ENCODE results near the gene YJU2. TPM values are rescaled to one million over a fixed set of nuclear protein-coding genes. Genes with fewer than 3 reads are reported as not detected.
"Not testable (repeated sequence)": the region's sequence is repeated elsewhere in the genome, so short reads cannot be mapped to it uniquely, and the experiment has no call there.

The YJU2 gene
- total and polyA plus RNA-seq, 2 experiments from 2014 or later, result 10.6 to 17.3 TPM

DNA sequence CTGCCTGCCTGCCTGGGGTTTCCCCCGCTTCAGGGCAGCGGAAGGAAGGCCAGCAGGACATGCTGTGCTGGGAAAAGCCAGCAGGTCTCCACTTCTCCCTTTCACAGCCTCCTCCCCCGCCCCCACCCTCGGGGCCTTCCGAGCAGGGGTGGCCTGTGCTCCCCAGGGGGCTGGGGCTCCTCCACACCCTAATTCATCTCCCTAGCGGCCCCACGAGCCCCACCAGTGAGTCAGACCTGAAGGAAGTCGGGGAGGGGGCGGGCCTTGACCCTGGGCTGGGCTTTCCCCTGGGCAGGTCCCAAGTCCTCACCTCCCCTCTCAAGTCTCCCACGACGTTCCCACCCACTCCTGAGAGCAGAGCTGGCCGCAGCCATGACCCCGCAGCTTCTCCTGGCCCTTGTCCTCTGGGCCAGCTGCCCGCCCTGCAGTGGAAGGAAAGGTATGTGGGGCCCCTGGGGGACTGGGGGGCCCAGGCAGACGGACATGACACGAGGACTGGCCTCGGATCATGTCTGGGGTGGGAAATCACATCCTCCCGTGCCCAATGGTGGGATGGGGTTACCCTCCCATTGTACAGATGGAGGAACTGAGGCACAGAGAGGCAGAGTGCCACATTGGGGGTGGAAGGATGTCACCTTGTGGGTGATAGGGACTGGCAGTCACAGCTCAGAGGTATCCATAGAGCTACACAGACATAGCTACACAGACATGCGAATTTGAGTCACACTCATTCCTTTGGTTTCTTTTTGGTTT is 17.5 kb upstream of the YJU2 start, which contains the start of gene EBI3:
TSS of gene EBI3 (plus strand) at position 345 of the 753 bp plus-strand sequence. CDS start at position 373, 28 bp downstream.
- Histone ChIP-seq H3K9ac (no peak within 1 kb of the TSS), H3K4me2 (ENCODE audit: unreplicated experiment) (peak within 1 kb of the TSS; percentile 12)

DNA sequence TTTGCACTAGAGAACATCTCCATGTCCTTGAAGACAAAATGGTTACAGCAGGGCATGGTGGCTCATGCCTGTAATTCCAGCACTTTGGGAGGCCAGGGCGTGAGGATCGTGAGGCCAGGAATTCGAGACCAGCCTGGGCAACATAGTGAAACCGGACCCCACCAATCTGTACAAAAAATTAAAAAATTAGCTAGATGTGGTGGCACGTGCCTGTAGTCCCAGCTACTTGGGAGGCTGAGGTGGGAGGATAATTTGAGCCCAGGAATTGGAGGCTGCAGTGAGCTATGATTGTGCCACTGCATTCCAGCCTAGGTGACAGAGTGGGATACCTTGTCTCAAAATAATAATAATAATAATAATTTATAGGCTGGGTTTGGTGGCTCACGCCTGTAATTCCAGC is 16.6 kb upstream of the YJU2 start:
- H3K4me1 ChIP-seq (ENCODE audit: insufficient read depth); DNase-seq; H3K36me3 ChIP-seq (ENCODE audit: low read depth); H3K9me3 ChIP-seq (ENCODE audit: low read depth); H3F3A ChIP-seq (ENCODE audit: insufficient read depth); in situ Hi-C loops (cut with MboI); H3K4me2 ChIP-seq (ENCODE audit: unreplicated experiment); H2AFZ ChIP-seq; H3K9me2 ChIP-seq (ENCODE audit: insufficient read depth); H3K27ac ChIP-seq; H4K20me1 ChIP-seq (ENCODE audit: insufficient read depth); H3K79me2 ChIP-seq (ENCODE audit: insufficient read depth); H3K9ac ChIP-seq; H3K4me3 ChIP-seq: not testable (repeated sequence)
- peaks cover 20% of the 10 kb centered on the region for H3K27me3 ChIP-seq (replicated peaks; ENCODE audit: insufficient read depth)
- WGBS, 2 experiments (ENCODE audit: low coverage in 1 of 2, low lambda C conversion rate in 2 of 2, missing lambda C conversion rate in 2 of 2), result 74 to 78% methylated on average over 6 of the region's 6 CpGs

More for the DNA sequence above, 17.5 kb upstream of the YJU2 start, which contains the start of gene EBI3:
- no peaks in the 10 kb centered on the region for H3K9me3 ChIP-seq (ENCODE audit: low read depth)
- H3F3A ChIP-seq (ENCODE audit: insufficient read depth), result no peaks in the 10 kb centered on the region
- DNase-seq, result peak; percentile 45
- in situ Hi-C loops (cut with MboI), result no loop called here
- H2AFZ ChIP-seq, result peak within 1 kb of the TSS; percentile 48; the same call in 1 of the 2 replicates
- peaks cover 8% of the 10 kb centered on the region; the same call in 1 of the 2 replicates for H3K4me1 ChIP-seq (ENCODE audit: insufficient read depth)
- H4K20me1 ChIP-seq (ENCODE audit: insufficient read depth), result no peaks in the 10 kb centered on the region
- H3K4me3 ChIP-seq, result no peak within 1 kb of the TSS
- peaks cover 20% of the 10 kb centered on the region for H3K27me3 ChIP-seq (replicated peaks; ENCODE audit: insufficient read depth)
- H3K36me3 ChIP-seq (ENCODE audit: low read depth), result no peaks in the 10 kb centered on the region
- 16 to 37% methylated on average over 6 to 19 of the region's 19 CpGs for WGBS, 2 experiments (ENCODE audit: low coverage in 1 of 2, low lambda C conversion rate in 2 of 2, missing lambda C conversion rate in 2 of 2)
- no peaks in the 10 kb centered on the region for H3K9me2 ChIP-seq (ENCODE audit: insufficient read depth)
- H3K79me2 ChIP-seq (ENCODE audit: insufficient read depth), result no peaks in the 10 kb centered on the region
- no peak for TF ChIP-seq EZH2phosphoT487 (IDR thresholded peaks at IDR 0.05; ENCODE audit: insufficient read depth, low read depth)
- no peak for TF ChIP-seq EZH2 (IDR thresholded peaks at IDR 0.05; ENCODE audit: insufficient read depth, poor library complexity, severe bottlenecking)
- no peak within 1 kb of the TSS for H3K27ac ChIP-seq

DNA sequence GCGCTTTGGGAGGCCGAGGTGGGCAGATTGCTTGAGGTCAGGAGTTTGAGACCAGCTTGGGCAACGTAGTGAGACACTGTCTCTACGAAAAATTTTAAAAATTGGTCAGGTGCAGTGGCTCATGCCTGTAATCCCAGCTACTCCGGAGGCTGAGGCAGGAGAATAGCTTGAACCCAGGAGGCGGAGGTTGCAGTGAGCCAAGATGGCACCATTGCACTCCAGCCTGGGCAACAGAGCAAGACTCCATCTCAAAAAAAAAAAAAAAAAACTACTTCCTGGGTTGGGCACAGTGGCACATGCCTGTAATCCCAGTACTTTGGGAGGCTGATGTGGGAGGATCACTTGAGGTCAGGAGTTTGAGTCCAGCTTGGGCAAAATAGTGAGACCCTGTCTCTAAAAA is 15.4 kb upstream of the YJU2 start:
- H3F3A ChIP-seq (ENCODE audit: insufficient read depth); H3K36me3 ChIP-seq (ENCODE audit: low read depth); in situ Hi-C loops (cut with MboI); H3K9ac ChIP-seq; H3K4me3 ChIP-seq; H3K4me2 ChIP-seq (ENCODE audit: unreplicated experiment); H3K4me1 ChIP-seq (ENCODE audit: insufficient read depth); H2AFZ ChIP-seq; H4K20me1 ChIP-seq (ENCODE audit: insufficient read depth); H3K9me3 ChIP-seq (ENCODE audit: low read depth); H3K27ac ChIP-seq; H3K9me2 ChIP-seq (ENCODE audit: insufficient read depth); H3K79me2 ChIP-seq (ENCODE audit: insufficient read depth); DNase-seq: not testable (repeated sequence)
- H3K27me3 ChIP-seq (replicated peaks; ENCODE audit: insufficient read depth), result peaks cover 15% of the 10 kb centered on the region; the same call in 1 of the 2 replicates
- 63 to 77% methylated on average over 6 of the region's 6 CpGs for WGBS, 2 experiments (ENCODE audit: low coverage in 1 of 2, low lambda C conversion rate in 2 of 2, missing lambda C conversion rate in 2 of 2)

DNA sequence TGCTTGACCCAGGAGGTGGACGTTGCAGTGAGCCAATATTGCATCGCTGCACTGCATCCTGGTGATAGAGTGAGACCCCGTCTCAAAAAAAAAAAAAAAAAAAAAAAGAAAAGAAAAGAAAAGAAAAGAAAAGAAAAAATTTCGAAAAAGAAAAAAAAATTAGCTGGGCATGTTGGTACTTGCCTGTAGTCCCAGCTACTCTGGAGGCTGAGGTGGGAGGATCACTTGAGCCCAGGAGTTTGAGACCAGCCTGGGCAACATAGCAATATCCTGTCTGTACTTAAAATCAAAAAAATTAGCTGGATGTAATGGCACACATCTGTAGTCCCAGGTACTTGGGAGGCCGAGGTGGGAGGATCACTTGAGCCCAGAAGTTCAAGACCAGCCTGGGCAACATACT is 14.7 kb upstream of the YJU2 start:
- 70 to 85% methylated on average over 4 to 5 of the region's 5 CpGs for WGBS, 2 experiments (ENCODE audit: low coverage in 1 of 2, low lambda C conversion rate in 2 of 2, missing lambda C conversion rate in 2 of 2)
- H2AFZ ChIP-seq; DNase-seq; H3K9me3 ChIP-seq (ENCODE audit: low read depth); H3K9me2 ChIP-seq (ENCODE audit: insufficient read depth); H3K9ac ChIP-seq; H3F3A ChIP-seq (ENCODE audit: insufficient read depth); H3K4me3 ChIP-seq; H3K36me3 ChIP-seq (ENCODE audit: low read depth); H3K4me2 ChIP-seq (ENCODE audit: unreplicated experiment); H3K27ac ChIP-seq; H3K4me1 ChIP-seq (ENCODE audit: insufficient read depth); H3K79me2 ChIP-seq (ENCODE audit: insufficient read depth); H4K20me1 ChIP-seq (ENCODE audit: insufficient read depth); in situ Hi-C loops (cut with MboI): not testable (repeated sequence)
- peaks cover 15% of the 10 kb centered on the region; the same call in 1 of the 2 replicates for H3K27me3 ChIP-seq (replicated peaks; ENCODE audit: insufficient read depth)

Data from GM23248 (cell line).